ENCODE measurements around the gene LRATD1.
A peak's percentile ranks its signal among the peaks of the same experiment; 100 is the strongest.
"Not testable (repeated sequence)": the region's sequence is repeated elsewhere in the genome, so short reads cannot be mapped to it uniquely, and the experiment has no call there.

LRATD1 gene

DNA sequence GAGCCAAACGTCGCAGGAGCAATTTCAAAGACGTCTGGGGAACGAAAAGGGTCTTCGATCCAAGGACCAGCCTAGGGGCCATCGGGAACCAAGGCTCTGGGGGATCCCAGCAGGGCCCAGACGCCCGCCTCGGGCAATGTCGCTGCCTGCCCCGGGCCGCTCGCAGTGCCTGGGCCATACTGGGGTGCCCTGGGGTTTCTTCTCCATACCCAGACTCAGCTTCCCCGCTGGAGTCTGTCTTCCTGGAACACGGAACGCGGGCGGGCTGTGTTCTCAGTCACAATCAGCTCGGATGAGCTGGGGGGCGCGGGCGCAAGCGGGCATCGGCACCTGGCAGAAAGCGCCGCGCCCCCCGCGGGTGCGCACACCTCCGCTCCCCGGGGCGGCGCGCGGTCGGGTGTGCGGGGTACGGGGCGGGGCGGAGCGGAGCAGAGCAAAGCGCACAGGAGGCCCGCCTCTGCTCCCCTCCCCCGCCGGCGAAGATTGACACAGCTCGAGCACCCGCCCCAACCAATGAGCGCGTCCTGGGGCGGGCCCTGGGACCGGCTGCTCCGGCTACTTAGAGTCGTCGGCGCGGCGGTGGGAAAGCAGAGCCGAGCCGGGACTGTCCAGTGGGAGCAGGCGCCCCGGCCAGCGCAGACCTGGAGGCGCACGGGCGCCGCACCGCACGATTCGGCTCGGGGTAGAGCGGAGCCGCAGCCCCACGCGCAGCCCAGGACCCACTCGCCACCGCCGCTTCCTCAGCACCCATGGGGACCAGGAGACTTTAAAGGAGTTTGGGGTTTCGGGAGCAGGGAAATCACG is at the start of gene LRATD1:
Gene LRATD1 (plus strand): TSS at position 585 of the 804 bp plus-strand sequence. CDS start 1,263 bp downstream, outside the sequence.
- DNase-seq (ENCODE audit: low spot score) = peak; percentile 93

- no peak for DNase-seq (ENCODE audit: low spot score)
These were observed 49.5 kb upstream of the LRATD1 start for GRCh38 chr2:14583059-14583458.

GRCh38 chr2:14583802-14584201 is 48.7 kb upstream of the LRATD1 start:
- DNase-seq (ENCODE audit: low spot score) = no peak

DNA sequence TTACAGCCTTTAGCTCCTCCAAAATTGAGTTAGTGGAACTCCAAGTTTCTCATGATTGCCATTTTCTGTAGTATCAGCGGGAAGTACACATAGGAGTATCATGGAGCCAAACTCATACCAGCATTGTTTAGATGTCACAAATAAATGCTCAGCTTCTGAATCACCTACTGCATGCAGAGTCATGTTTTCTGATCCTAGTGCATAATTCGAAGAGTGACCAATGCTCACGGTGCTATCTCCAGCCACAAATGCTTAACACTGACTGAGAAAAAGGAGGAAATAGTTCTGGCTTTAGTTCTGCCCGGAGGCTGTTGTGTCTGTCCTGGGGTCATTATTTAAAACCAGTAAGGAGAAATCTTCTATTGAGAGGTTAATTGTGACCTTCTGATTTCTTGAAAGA is 45.4 kb upstream of the LRATD1 start:
- DNase-seq (ENCODE audit: low spot score) = peak; percentile 9

DNA sequence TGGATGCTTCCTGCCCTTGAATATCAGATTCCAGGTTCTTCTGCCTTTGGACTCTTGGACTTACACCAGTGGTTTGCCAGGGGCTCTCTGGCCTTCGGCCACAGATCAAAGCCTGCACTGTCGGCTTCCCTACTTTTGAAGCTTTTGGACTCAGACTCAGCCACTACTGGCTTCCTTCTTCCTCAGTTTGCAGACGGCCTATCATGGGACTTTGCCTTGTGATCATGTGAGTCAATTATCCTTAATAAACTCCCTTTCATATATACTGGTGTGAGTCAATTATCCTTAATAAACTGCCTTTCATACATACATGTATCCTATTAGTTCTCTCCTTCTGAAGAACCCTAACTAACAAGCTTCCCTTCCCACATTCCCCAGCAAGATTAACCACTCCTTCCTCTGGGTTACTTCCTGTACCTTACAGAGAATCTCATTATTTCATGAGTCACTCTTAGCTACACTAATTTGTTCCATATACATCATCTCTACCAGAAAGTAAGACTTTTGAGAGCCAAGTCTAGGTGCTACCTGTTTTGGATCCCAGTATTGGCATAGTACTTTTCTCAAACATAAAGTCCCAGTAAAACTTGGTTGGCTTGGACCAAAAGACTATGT is 31.3 kb upstream of the LRATD1 start:
- DNase-seq (ENCODE audit: low spot score) = no peak

DNA sequence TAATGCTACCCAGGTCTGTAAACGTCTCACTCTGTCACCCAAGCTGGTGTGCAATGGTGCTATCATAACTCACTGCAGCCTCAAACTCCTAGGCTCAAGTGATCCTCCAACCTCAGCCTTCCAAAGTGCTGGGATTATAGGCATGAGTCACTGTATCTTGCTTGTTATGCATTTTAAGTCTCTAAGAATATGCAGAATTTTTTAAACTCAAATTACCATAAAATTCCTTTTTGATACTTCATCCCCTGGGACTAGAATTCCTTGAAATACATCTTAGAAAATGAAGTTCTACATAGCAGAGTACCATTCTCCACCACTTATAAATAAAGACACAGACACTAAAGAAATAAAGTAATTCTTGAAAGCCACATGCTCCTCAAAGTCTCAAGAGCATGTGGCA is 30.2 kb upstream of the LRATD1 start:
- no peak for DNase-seq (ENCODE audit: low spot score)

DNA sequence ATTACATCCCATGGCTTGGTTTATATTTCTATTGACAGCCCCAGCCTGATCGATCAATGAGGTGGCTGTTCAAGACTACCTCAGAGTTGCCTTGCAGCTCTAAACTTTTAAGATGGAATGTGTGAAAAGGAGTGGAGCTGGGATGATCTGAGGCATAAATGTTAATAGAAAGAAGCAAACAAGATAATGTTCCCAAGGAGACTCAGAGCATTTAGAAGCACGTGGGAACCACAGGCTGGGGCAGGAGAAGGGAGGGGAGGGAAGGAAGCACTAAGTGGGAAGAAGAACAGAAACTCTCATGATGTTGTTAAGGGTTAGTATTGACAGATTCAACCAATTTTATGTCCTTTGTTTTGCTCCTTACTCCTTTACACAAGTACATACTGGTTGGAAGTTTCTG is 28.8 kb upstream of the LRATD1 start:
- DNase-seq (ENCODE audit: low spot score) = no peak

DNA sequence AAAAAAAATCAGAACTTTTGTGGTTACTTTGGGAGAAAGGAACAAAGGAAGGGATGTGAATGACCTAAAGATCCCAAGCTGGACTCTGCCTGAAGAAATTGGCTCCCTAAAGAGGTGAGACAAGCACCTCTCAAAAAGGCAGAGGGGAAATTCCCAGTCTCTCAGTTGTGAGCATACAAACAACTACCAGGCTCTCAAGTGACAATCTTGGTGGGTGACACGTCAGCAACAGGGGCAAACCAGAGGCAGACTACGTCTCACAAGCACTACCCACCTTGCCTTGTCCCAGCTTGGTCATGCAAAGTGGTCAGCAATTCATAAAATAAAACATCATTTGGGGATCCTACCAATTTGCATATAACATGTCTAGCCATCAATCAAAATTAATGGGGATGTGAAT is 24.3 kb upstream of the LRATD1 start:
- no peak for DNase-seq (ENCODE audit: low spot score)

DNA sequence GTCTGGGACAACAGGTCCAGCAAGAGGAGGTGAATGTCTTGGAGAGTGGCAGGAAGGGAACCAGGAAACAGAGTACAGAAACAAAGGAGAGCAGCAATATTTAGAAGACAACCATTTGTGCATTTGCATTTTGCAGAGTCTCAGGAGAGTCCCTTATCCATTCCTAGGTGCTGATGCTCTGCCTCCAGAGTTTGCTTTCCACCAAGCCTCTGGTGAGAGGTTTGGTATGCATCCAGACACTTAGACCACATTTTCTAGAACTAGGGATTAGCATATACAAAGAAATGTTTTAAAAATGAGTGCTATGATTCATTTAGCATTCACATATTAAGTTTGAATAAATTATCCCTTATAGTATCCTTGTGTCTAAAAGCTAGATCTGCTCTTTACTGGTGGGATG is 18.5 kb upstream of the LRATD1 start:
- no peak for DNase-seq (ENCODE audit: low spot score)

DNA sequence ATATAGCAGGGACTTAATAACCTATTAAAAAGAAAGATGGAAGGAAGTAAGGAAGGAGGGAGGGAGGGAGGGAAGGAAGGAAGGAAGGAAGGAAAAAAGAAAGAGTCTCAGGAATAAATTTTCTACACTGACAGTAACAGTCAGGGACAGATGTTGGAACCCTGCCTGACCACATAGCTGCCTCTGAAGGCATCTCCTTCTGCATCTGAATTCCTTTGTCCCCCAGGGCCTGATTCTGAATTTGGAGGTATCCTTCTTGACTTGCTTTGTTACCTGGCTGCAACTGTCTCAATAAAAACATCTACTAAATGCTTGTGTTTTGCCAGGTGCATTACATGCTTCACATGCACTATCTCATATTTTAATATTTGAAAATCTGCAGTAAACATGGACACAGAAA is 17.4 kb upstream of the LRATD1 start:
- no peak for DNase-seq (ENCODE audit: low spot score)

- no peak for DNase-seq (ENCODE audit: low spot score)
These were observed 16.8 kb upstream of the LRATD1 start for GRCh38 chr2:14615760-14616159.

- no peak for DNase-seq (ENCODE audit: low spot score)
These were observed 16.2 kb upstream of the LRATD1 start for GRCh38 chr2:14616342-14616741.

GRCh38 chr2:14616950-14617349 is 15.6 kb upstream of the LRATD1 start:
- DNase-seq (ENCODE audit: low spot score) = no peak

GRCh38 chr2:14619441-14619840 is 13.1 kb upstream of the LRATD1 start:
- DNase-seq (ENCODE audit: low spot score) = no peak

DNA sequence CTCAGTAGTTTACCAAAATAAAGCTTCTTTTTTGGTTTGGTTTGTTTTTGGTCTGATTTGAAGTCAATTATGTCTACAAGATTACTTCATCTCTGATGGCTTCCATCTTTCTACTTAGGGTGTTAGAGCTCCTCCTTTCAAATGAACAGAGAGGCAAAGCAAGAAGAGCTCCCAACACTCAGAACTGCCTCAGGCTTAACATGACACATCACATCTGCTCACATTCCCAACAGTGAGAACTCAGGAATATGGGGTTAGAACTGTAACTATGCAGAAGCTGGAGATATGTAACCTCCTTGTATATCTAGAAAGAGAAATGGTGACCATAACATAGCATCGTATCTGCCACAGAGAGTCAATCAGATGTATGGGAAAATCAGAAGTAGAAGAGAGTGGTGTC is 11.4 kb upstream of the LRATD1 start:
- DNase-seq (ENCODE audit: low spot score) = no peak

- DNase-seq (ENCODE audit: low spot score) = no peak
These were observed 10.5 kb upstream of the LRATD1 start for GRCh38 chr2:14621906-14622549.

DNA sequence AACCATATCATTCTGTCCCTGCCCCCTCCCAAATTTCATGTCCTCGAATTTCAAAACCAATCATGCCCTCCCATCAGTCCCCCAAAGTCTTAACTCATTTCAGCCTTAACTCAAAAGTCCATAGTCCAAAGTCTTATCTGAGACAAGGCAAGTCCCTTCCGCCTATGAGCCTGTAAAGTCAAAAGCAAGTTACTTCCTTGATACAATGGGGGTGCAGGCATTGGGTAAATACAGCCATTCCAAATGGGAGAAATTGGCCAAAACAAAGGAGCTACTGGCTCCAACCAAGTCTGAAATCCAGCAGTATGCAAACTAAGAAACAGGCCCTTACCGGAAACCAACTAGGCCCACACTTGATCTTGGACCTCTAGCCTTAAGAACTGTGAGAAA is 10.0 kb upstream of the LRATD1 start:
- not testable (repeated sequence) for DNase-seq (ENCODE audit: low spot score)

DNA sequence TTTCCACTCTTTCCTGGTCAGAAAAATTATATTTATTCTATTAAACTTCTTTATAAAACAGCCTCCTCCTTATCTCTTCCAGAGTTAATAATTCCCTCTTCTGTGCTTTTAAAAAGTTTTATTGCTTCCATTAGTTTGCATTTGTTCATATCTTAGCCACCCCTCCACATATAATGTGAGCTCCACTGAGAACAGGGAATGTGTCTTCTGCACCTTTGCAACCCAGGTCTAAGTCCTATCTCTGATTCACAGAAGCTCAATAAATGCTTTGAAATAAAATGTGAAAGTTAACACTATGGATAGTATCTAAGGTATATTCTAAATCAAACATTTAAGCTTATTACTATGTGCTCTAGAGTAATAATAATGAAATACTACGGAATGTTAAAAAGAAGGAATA is 9.3 kb upstream of the LRATD1 start:
- no peak for DNase-seq (ENCODE audit: low spot score)

GRCh38 chr2:14626873-14627272 is 5.6 kb upstream of the LRATD1 start:
- DNase-seq (ENCODE audit: low spot score) = no peak

GRCh38 chr2:14628901-14629300 is 3.6 kb upstream of the LRATD1 start:
- DNase-seq (ENCODE audit: low spot score) = no peak

GRCh38 chr2:14631406-14632040 is 994 bp upstream of the LRATD1 start:
- DNase-seq (ENCODE audit: low spot score) = no peak

DNA sequence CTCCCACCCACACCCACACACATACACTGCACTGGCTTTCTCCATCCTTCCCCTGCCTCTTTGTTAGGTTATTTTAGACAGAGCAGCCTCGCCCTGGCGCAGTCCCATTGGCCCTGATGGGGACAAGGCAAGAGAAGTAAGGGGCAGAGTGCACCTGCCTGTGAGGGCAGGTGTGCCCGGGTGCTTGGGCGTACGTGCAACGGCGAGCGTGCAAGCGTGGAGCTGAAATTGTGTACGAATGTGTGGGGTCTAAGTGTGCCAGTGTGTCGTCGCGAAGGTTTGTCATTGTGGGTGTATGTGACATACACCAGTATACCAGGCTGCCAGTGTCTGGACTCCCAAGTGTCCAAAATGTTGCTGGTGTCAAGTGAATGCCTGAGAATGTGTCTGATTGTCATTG is 544 bp downstream of the LRATD1 start:
- DNase-seq (ENCODE audit: low spot score) = no peak

Measured in AG20443 (cell line).